RPMI7951 (cell line): ENCODE data around the gene MAST4. TPM values are rescaled to one million over a fixed set of nuclear protein-coding genes. Genes with fewer than 3 reads are reported as not detected.
"Not testable (repeated sequence)": the region's sequence is repeated elsewhere in the genome, so short reads cannot be mapped to it uniquely, and the experiment has no call there.

Experiments
- DNase-seq: peaks from one replicate; pipeline ENCODE4 v3.0.0-alpha.2; 2012; ENCODE audit warnings: low read depth
- total RNA-seq: library from RNA; depleted of rRNA; stranded (reverse); fragments of >200 nt; shearing (Covaris generic); gene quantifications from 2 replicates; pipeline ENCODE4 v1.2.3, GENCODE V29; 2014

MAST4 gene
- total RNA-seq, 1 experiment from 2014 or later, result 4.8 TPM

- peak; percentile 4 for DNase-seq
Measured at GRCh38 chr5:67120032-67120431, 523.8 kb downstream of the MAST4 start.

DNA sequence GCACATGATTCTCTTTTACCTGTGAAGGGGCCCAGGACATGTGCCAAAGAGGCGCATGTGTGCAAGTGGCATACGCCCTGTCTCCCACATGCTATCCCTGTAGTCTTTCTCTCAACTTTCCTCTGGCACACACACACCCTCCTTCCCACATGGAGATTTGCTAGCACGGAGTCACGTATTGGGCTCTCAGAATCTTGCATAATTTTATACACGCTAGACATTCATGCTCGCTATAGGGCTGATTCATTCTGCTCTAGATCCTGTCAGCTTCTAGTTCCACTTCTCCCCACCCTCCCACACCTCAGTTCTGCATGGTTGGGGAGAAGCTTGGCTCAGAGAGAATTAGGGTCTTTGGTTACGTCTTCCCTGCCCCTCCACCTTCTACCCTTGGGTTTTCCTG lies 527.6 kb downstream of the MAST4 start:
- no peak for DNase-seq

DNA sequence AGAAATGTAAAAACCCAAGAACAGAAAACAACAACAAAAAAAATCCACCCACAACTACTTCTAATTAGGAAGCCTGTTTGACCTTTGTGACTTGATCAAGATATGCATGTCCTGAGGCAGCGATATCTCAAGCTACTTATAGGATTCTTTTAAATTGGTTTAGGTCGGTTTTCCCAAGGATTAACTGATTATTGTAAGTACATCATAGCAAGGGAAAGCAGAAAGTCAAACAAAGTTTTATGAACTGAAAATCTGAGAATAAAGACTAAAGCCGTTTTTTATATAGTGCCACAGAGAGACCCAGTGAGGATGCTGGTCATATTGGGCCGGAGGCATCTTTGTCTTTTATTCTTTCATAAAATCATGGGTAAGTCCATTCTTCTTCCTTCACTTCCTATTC lies 528.4 kb downstream of the MAST4 start:
- no peak for DNase-seq

GRCh38 chr5:67127347-67127895 lies 531.2 kb downstream of the MAST4 start:
- not testable (repeated sequence) for DNase-seq

DNA sequence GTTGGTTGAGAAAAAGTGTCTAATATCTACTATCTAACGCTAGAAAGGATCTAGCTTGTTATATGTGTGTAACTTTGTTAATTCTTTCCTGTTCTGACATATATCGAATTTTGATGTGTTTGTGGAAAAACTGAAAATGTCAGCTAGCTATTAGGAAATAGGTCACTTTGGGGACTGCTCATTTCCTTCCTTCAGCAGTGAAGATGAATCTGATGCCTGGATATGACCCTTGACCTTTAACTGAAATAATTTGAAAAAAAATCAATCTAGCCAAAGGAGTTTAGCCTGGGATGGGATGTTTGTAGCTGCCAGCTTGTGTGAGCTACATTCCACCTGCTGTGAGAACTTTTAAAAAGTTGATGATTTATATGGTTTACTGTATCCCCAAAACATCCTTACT lies 533.6 kb downstream of the MAST4 start:
- no peak for DNase-seq

DNA sequence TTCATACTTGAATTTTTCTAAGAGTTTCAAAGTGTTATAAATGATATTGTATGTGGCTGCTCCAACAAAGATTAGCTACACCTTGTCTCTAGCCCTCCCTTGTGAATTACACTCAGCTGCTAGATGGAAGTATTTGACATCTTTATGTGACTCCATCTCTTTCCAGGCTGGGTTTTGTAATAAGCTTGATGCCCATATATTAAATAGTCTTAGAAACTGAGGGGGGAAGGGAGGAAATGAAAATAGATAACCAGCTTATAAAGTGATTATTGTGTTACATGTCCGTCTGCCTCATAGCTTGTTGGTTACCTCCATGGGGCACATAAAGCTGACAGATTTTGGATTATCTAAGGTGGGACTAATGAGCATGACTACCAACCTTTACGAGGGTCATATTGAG lies 537.0 kb downstream of the MAST4 start:
- no peak for DNase-seq

DNA sequence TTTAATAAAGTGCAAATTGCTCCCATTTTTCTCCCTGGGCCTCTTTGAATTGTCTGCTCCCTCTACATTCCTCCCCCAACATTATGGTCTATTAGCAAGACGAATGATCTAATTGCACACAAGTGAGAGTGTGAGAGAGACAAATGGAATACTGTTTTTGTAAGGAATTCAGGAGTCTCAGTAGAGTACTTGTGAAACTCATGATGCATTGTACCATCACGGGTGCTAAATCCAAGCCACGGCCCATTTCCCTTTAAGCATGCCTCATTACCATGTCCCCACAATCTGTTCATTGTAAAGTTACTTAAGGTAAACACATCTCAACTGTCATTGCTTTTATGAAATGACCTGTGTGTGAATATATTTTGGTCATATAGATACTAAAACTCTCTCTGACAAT lies 537.6 kb downstream of the MAST4 start:
- no peak for DNase-seq

GRCh38 chr5:67135381-67135984 lies 539.3 kb downstream of the MAST4 start:
- DNase-seq, result no peak

DNA sequence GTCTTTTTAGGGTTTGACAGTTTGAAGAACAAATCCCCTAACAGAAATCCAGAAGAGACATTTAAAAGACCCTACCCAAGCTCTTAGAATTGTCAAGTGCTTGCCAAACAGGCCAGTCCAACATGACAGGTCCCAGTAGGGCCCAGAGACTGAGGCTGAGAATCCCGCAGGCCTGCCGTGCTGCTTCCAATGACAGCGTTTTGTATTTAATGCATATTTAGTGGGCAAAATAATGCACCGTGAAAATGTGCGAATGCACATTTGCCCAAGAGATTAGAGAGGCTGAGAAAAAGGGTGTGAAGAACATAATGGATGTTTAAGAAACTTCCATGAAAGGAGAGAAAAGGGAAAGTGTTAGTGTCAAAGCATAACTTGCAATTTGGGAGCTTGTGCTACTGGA lies 542.8 kb downstream of the MAST4 start:
- no peak for DNase-seq

GRCh38 chr5:67140413-67140812 lies 544.2 kb downstream of the MAST4 start:
- DNase-seq, result no peak

- no peak for DNase-seq
Measured at GRCh38 chr5:67141644-67142043, 545.5 kb downstream of the MAST4 start.

- DNase-seq, result no peak
Measured at GRCh38 chr5:67142816-67143215, 546.6 kb downstream of the MAST4 start.

DNA sequence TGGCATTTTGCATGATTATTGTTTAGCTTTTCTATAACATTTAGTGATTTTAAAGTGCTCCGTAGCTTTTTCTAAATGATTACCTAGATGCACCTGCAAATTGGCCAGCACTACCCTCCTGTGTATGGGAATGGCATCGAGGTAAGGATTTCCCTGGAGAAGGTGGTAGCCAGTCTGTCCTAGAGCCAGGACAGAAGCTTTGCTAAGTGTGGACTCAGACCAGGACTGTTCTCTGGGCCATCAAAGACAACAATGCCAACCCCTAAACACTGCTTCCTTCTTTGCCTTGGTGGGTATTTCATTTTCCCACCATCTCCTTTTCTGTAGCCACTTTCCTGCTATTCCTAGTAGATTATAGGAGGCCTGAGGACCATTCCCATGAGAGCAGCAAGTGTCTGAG lies 547.4 kb downstream of the MAST4 start:
- DNase-seq, result no peak

GRCh38 chr5:67144183-67144639 lies 548.0 kb downstream of the MAST4 start:
- DNase-seq, result no peak

GRCh38 chr5:67146574-67146973 lies 550.4 kb downstream of the MAST4 start:
- DNase-seq, result no peak

DNA sequence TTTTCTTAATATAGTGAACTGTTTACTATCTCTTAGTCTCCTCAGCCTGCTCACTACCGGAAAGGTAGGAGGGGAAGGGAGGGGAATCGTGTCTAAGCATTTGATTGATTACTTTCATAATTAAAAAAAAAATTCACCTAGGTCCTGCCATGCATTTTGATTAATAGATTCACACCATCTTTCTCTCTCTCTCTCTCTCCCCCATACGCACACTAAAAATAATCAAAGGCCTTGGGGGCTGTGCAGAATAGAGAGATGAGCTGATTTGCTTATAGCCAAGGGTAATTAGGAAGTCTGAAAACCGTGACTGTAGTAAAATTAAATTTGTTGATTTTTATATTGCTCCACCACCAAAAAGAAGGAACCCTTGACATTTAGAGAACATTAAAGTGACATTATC lies 550.8 kb downstream of the MAST4 start:
- DNase-seq, result no peak

DNA sequence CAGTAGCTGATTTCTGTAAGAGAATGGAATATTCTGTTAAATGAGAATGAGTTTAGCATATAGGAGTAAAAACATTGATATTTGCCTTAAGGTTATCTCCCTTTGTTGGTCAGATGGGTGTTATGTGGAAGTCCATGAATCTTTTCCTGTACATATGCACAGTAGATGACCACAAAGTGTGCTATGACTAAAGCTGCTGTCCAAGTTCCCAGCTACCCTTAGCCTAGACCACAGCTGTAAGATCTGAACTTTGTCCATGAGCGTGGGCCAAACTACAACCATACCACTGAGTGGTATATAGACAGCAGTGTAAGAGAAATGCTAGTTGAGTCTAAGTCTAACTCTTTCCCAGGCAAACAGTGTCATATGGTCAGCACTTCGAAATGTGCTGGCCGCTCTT lies 551.6 kb downstream of the MAST4 start:
- DNase-seq, result peak; percentile 37

DNA sequence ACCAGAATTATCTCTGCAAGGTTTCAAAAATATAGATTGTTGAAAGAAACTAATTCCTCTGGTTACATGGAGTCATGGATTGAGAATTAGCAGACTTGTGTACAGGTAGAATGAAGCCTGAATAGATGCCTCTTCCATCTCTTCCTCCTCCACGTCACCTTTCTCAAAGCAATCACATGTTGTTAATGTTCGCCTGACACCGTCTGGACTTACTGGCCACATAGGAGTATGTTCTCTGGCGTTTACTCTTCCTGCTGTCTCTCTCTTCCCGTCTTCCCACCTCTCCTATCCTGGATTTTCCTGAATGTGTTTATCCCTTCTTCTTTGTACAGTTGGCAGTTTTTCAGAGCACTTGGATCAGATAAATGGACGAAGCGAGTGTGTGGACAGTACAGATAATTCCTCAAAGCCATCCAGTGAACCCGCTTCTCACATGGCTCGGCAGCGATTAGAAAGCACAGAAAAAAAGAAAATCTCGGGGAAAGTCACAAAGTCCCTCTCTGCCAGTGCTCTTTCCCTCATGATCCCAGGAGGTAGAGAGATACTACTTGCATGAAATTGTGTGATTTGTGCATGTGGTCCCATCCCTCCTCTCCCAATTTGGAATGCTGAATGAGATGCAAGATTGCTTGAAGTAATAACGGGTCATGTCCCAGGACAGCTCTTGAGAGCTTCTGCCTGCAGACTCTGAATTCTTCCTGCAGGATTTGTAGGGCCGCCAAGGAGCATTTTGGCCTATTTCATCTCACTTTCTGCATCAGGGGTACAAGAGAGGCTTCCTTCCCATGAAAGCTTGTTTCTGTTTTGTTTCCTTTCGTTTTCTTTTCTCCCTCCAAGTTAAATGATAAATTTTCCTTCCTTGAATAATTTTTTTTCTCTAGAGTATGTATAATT lies 553.1 kb downstream of the MAST4 start:
- DNase-seq, result no peak

- peak; percentile 19 for DNase-seq
Measured at GRCh38 chr5:67149951-67150523, 553.8 kb downstream of the MAST4 start.

- DNase-seq, result no peak
Measured at GRCh38 chr5:67152400-67152799, 556.2 kb downstream of the MAST4 start.

DNA sequence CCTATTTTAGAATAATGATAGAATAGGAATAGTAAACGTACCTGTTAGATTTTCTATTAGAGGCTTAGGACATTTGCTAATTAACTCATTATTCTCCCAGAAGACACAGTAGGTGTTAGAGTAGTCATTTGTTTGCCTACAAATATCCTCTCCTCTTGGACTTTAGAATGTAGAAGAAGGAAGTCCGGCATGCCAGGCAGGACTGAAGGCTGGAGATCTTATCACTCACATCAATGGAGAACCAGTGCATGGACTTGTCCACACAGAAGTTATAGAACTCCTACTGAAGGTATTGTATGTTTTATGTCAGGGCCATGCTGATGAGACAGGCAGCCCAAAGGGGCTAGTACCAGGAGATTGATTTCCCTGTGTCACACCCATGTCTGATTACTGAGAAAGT lies 557.1 kb downstream of the MAST4 start:
- DNase-seq, result no peak

GRCh38 chr5:67154556-67155206 lies 558.5 kb downstream of the MAST4 start:
- no peak for DNase-seq
